GM19328 (cell line): ENCODE results near the gene ADAP1.
A peak's percentile ranks its signal among the peaks of the same experiment; 100 is the strongest.
"Not testable (repeated sequence)": the region's sequence is repeated elsewhere in the genome, so short reads cannot be mapped to it uniquely, and the experiment has no call there.

Source experiments
- ATAC-seq: cut with Tn5 transposase; IDR thresholded peaks from one replicate; pipeline ENCODE4 v1.9.1; 2021; ENCODE audit warnings: mild to moderate bottlenecking, moderate library complexity; ENCODE audit not compliant: unreplicated experiment

Gene ADAP1

GRCh38 chr7:954330-955238, at the start of gene ADAP1:
TSS of gene ADAP1 (minus strand) at chr7:954680. CDS start at chr7:954477, 203 bp downstream.
- no peak for ATAC-seq

GRCh38 chr7:1002445-1002844, 48.0 kb upstream of the ADAP1 start:
- ATAC-seq, result not testable (repeated sequence)

- not testable (repeated sequence) for ATAC-seq
Measured at GRCh38 chr7:1002026-1002425, 47.5 kb upstream of the ADAP1 start.

GRCh38 chr7:1001069-1001770, 46.7 kb upstream of the ADAP1 start:
- not testable (repeated sequence) for ATAC-seq

- no peak for ATAC-seq
Measured at GRCh38 chr7:999941-1000935, 45.8 kb upstream of the ADAP1 start.

- ATAC-seq, result no peak
Measured at GRCh38 chr7:999149-999879, 44.8 kb upstream of the ADAP1 start.

GRCh38 chr7:997404-998395, 43.2 kb upstream of the ADAP1 start:
- ATAC-seq, result no peak

- no peak for ATAC-seq
Measured at GRCh38 chr7:996079-996872, 41.8 kb upstream of the ADAP1 start.

GRCh38 chr7:995571-995970, 41.1 kb upstream of the ADAP1 start:
- no peak for ATAC-seq

GRCh38 chr7:994592-995308, 40.3 kb upstream of the ADAP1 start:
- ATAC-seq, result no peak

GRCh38 chr7:992709-993607, 38.5 kb upstream of the ADAP1 start:
- ATAC-seq, result peak; percentile 72

GRCh38 chr7:991729-992656, 37.5 kb upstream of the ADAP1 start:
- no peak for ATAC-seq

GRCh38 chr7:990933-991728, 36.7 kb upstream of the ADAP1 start:
- no peak for ATAC-seq

- no peak for ATAC-seq
Measured at GRCh38 chr7:990352-990932, 36.0 kb upstream of the ADAP1 start.
